CD4-positive, alpha-beta T cell (primary cell): Measurements from ENCODE around the gene HBS1L. TPM values are rescaled to one million over a fixed set of nuclear protein-coding genes. Genes with fewer than 3 reads are reported as not detected.

Source experiments
- ATAC-seq: fragments of 200-7000 bp; cut with Tn5 transposase; one replicate; pipeline ENCODE4 v1.10.0; 2022; ENCODE audit warnings: mild to moderate bottlenecking; ENCODE audit not compliant: poor library complexity
- CTCF ChIA-PET: fragments of 350-600 bp; sonication (Branson Sonifier 250); formaldehyde crosslinking; loops from one replicate; lab custom pipeline; 2021; ENCODE audit warnings: antibody characterized with exemption, inconsistent platforms; lab: Charles Lee
- POLR2A ChIA-PET: fragments of 350-600 bp; sonication (Branson Sonifier 250); formaldehyde crosslinking; loops from one replicate; lab custom pipeline; 2021; ENCODE audit warnings: antibody characterized with exemption, inconsistent platforms; lab: Charles Lee
- DNase-seq, 14 experiments: peaks; one replicate each; pipeline ENCODE4 v3.0.0-alpha.2; 2013 to 2020; ENCODE audit warnings: mixed read lengths in 2 of 14
- H3K27ac ChIP-seq, 2 donors: one replicate each; pipeline versions ENCODE4 v1.5.1 to v1.7.0; 2013; ENCODE audit warnings: low read length in 2 of 2, low read depth in 1 of 2, mild to moderate bottlenecking in 1 of 2
- H3K27me3 ChIP-seq, 2 experiments: 1 replicate in 1 of 2; 2 replicates in 1 of 2; pipeline versions ENCODE4 v1.6.1 to v1.7.0; 2013; ENCODE audit warnings: low read length in 2 of 2, control low read depth in 1 of 2, mild to moderate bottlenecking in 1 of 2, moderate library complexity in 1 of 2; ENCODE audit not compliant: insufficient read depth in 2 of 2, control insufficient read depth in 1 of 2
- H3K36me3 ChIP-seq: one replicate; pipeline ENCODE4 v1.6.1; 2013; ENCODE audit warnings: low read length, control low read depth; ENCODE audit not compliant: insufficient read depth
- H3K4me1 ChIP-seq: one replicate; pipeline ENCODE4 v1.6.1; 2013; ENCODE audit warnings: low read length, control low read depth; ENCODE audit not compliant: insufficient read depth
- H3K4me3 ChIP-seq: one replicate; pipeline ENCODE4 v1.5.1; 2013; ENCODE audit warnings: mild to moderate bottlenecking, low read length, moderate library complexity
- H3K9me3 ChIP-seq, 2 experiments: 1 replicate in 1 of 2; 2 replicates in 1 of 2; pipeline versions ENCODE4 v1.6.1 to v1.7.0; 2013; ENCODE audit warnings: low read length in 2 of 2, mild to moderate bottlenecking in 2 of 2, control low read depth in 1 of 2, moderate library complexity in 1 of 2; ENCODE audit not compliant: control insufficient read depth in 1 of 2, insufficient read depth in 1 of 2
- H3K27ac Mint-ChIP-seq: one replicate; pipeline ENCODE4 v1.8.0; 2020; ENCODE audit warnings: mixed read lengths
- H3K27me3 Mint-ChIP-seq: one replicate; pipeline ENCODE4 v1.8.0; 2021; ENCODE audit warnings: mixed read lengths
- H3K36me3 Mint-ChIP-seq: one replicate; pipeline ENCODE4 v1.8.0; 2021; ENCODE audit warnings: low read depth, mixed read lengths
- H3K4me1 Mint-ChIP-seq: one replicate; pipeline ENCODE4 v1.8.0; 2021; ENCODE audit warnings: low read depth, mixed read lengths
- H3K4me3 Mint-ChIP-seq: one replicate; pipeline ENCODE4 v1.8.0; 2020; ENCODE audit warnings: mild to moderate bottlenecking, mixed read lengths
- H3K9me3 Mint-ChIP-seq: one replicate; pipeline ENCODE4 v1.8.0; 2020; ENCODE audit warnings: mixed read lengths
- CTCF ChIP-seq: fragments of 200-600 bp; IDR thresholded peaks from one replicate; pipeline ENCODE4 v1.8.0; 2022; ENCODE audit warnings: antibody characterized with exemption, mild to moderate bottlenecking
- intact Hi-C, 2 experiments: fragments of 100-400 bp; cut with DNase I in 1 of 2; cut with micrococcal nuclease in 1 of 2; formaldehyde crosslinking; loops; one replicate each; pipeline versions ENCODE4 v1.15.1 to v1.9.0; 2023 to 2025; cut with DNase I, micrococcal nuclease
- total RNA-seq, 174 experiments: library from RNA in 2 of 174; stranded (reverse) in 2 of 174; gene quantifications; one replicate each; pipeline ENCODE4 v1.2.3 and lab custom pipeline; 2021 to 2026

HBS1L gene
- total RNA-seq, 2 experiments from 2014 or later = 106 to 117 TPM

GRCh38 chr6:135071541-135071940 lies 16.9 kb upstream of the HBS1L start:
- Histone ChIP-seq H3K27me3 (no peaks in the 10 kb centered on the region), H3K27ac (no peak overlapping the region), H3K4me3 (no peak overlapping the region), H3K36me3 (no peaks in the 10 kb centered on the region), H3K9me3 (no peaks in the 10 kb centered on the region), H3K4me1 (no peaks in the 10 kb centered on the region)
- ATAC-seq (no peak), DNase-seq (no peak)
- Mint-ChIP-seq H3K27ac (no peak overlapping the region), H3K4me3 (no peak overlapping the region), H3K9me3 (no peaks in the 10 kb centered on the region), H3K27me3 (no peaks in the 10 kb centered on the region), H3K4me1 (peaks cover 10% of the 10 kb centered on the region), H3K36me3 (no peaks in the 10 kb centered on the region)
- TF ChIP-seq CTCF = no peak
- intact Hi-C loops = no loop called here
- ChIA-PET CTCF (no interaction called here), POLR2A (no interaction called here)

GRCh38 chr6:135067911-135068310 lies 13.3 kb upstream of the HBS1L start:
- CTCF ChIA-PET = no interaction called here
- TF ChIP-seq CTCF = no peak
- no peaks in the 10 kb centered on the region for H3K27me3 ChIP-seq
- no peaks in the 10 kb centered on the region for H3K9me3 ChIP-seq
- no peak overlapping the region for H3K4me3 Mint-ChIP-seq
- H3K36me3 ChIP-seq = no peaks in the 10 kb centered on the region
- no peaks in the 10 kb centered on the region for H3K27me3 Mint-ChIP-seq
- no peaks in the 10 kb centered on the region for H3K9me3 Mint-ChIP-seq
- H3K27ac ChIP-seq = no peak overlapping the region
- DNase-seq = no peak
- H3K4me3 ChIP-seq = no peak overlapping the region
- POLR2A ChIA-PET = no interaction called here
- no peak overlapping the region for H3K27ac Mint-ChIP-seq
- intact Hi-C loops = loop anchor here in 1 of 2 experiments (10.0 kb wide), 1 partner anchor 367 kb away; no protein-coding TSS in a partner anchor
- H3K4me1 Mint-ChIP-seq = peaks cover 3% of the 10 kb centered on the region
- no peaks in the 10 kb centered on the region for H3K4me1 ChIP-seq
- no peak for ATAC-seq
- H3K36me3 Mint-ChIP-seq = no peaks in the 10 kb centered on the region

- H3K27ac Mint-ChIP-seq = no peak overlapping the region
- POLR2A ChIA-PET = no interaction called here
- H3K36me3 Mint-ChIP-seq = no peaks in the 10 kb centered on the region
- TF ChIP-seq CTCF = no peak
- Histone ChIP-seq H3K4me3 (no peak overlapping the region), H3K27me3 (no peaks in the 10 kb centered on the region), H3K27ac (no peak overlapping the region), H3K36me3 (no peaks in the 10 kb centered on the region), H3K9me3 (no peaks in the 10 kb centered on the region), H3K4me1 (no peaks in the 10 kb centered on the region)
- H3K4me3 Mint-ChIP-seq = no peak overlapping the region
- no peaks in the 10 kb centered on the region for H3K4me1 Mint-ChIP-seq
- ATAC-seq = no peak
- no peaks in the 10 kb centered on the region for H3K27me3 Mint-ChIP-seq
- H3K9me3 Mint-ChIP-seq = no peaks in the 10 kb centered on the region
- CTCF ChIA-PET = no interaction called here
- DNase-seq = peak in 2 of 14 experiments; percentile 35 to 44
- intact Hi-C loops = loop anchor here in 1 of 2 experiments (10.0 kb wide), 1 partner anchor 368 kb away; no protein-coding TSS in a partner anchor
These were observed 12.2 kb upstream of the HBS1L start for GRCh38 chr6:135066806-135067205.
